Measurements from ENCODE around the gene LYPLAL1. TPM values are rescaled to one million over a fixed set of nuclear protein-coding genes. Genes with fewer than 3 reads are reported as not detected.

Gene LYPLAL1
- total RNA-seq, 5 donors from 2014 or later (not counting 1 experiment from before 2014, with no cell fraction given), result 14.2 to 19.4 (median 18.3) TPM

GRCh38 chr1:219149009-219149577 lies 24.6 kb upstream of the LYPLAL1 start:
- no peak for DNase-seq
- Histone ChIP-seq H3K27me3 (replicated peaks in 1 of 2; ENCODE audit: control insufficient read depth in 2 of 2, extremely low read depth in 1 of 2, insufficient read depth in 2 of 2, low read length in 1 of 2) (no peaks in the 10 kb centered on the region), H3K9me3 (no peaks in the 10 kb centered on the region), H3K4me3 (ENCODE audit: control insufficient read depth in 1 of 2, extremely low read depth in 1 of 2, low read length in 1 of 2) (no peak overlapping the region), H3K27ac (ENCODE audit: low read length) (no peak overlapping the region), H3K4me1 (ENCODE audit: control insufficient read depth in 1 of 2, extremely low read depth in 1 of 2, insufficient read depth in 2 of 2, low read length in 2 of 2) (no peaks in the 10 kb centered on the region), H3K36me3 (ENCODE audit: control insufficient read depth in 2 of 2, extremely low read depth in 1 of 2, insufficient read depth in 1 of 2, low read length in 1 of 2) (no peaks in the 10 kb centered on the region)
- ChIA-PET CTCF (interaction anchor here in 1 of 2 donors (0.6 kb wide), 1 partner anchor 389 kb away, joined by 3 read pairs; no protein-coding TSS in a partner anchor), POLR2A (no interaction called here)
- Mint-ChIP-seq H3K4me1 (no peaks in the 10 kb centered on the region), H3K27me3 (peaks cover 3 to 12% of the 10 kb centered on the region in 2 donors), H3K36me3 (no peaks in the 10 kb centered on the region), H3K27ac (no peak overlapping the region), H3K9me3 (no peaks in the 10 kb centered on the region), H3K4me3 (no peak overlapping the region)
- ATAC-seq (replicated peaks in 1 of 4), result no peak

GRCh38 chr1:219149953-219150352 lies 23.7 kb upstream of the LYPLAL1 start:
- Histone ChIP-seq H3K9me3 (no peaks in the 10 kb centered on the region), H3K27me3 (replicated peaks in 1 of 2; ENCODE audit: control insufficient read depth in 2 of 2, extremely low read depth in 1 of 2, insufficient read depth in 2 of 2, low read length in 1 of 2) (no peaks in the 10 kb centered on the region), H3K4me3 (ENCODE audit: control insufficient read depth in 1 of 2, extremely low read depth in 1 of 2, low read length in 1 of 2) (no peak overlapping the region), H3K36me3 (ENCODE audit: control insufficient read depth in 2 of 2, extremely low read depth in 1 of 2, insufficient read depth in 1 of 2, low read length in 1 of 2) (no peaks in the 10 kb centered on the region), H3K27ac (ENCODE audit: low read length) (no peak overlapping the region), H3K4me1 (ENCODE audit: control insufficient read depth in 1 of 2, extremely low read depth in 1 of 2, insufficient read depth in 2 of 2, low read length in 2 of 2) (no peaks in the 10 kb centered on the region)
- no peaks in the 10 kb centered on the region for H3K4me1 Mint-ChIP-seq
- CTCF ChIA-PET, result interaction anchor here (0.6 kb wide), 2 partner anchors 12 to 389 kb away, joined by 3 read pairs; no protein-coding TSS in a partner anchor
- POLR2A ChIA-PET, result no interaction called here
- 83% methylated on average over 1 of the region's 3 CpGs for WGBS (ENCODE audit: insufficient coverage)
- H3K36me3 Mint-ChIP-seq, result no peaks in the 10 kb centered on the region
- ATAC-seq (replicated peaks in 1 of 4) (no peak), DNase-seq (no peak)
- H3K4me3 Mint-ChIP-seq, result no peak overlapping the region
- H3K27me3 Mint-ChIP-seq, result peaks cover 3 to 12% of the 10 kb centered on the region in 2 donors
- H3K9me3 Mint-ChIP-seq, result no peaks in the 10 kb centered on the region
- H3K27ac Mint-ChIP-seq, result no peak overlapping the region

GRCh38 chr1:219150913-219151312 lies 22.8 kb upstream of the LYPLAL1 start:
- H3K36me3 Mint-ChIP-seq, result no peaks in the 10 kb centered on the region
- H3K9me3 Mint-ChIP-seq, result no peaks in the 10 kb centered on the region
- no peaks in the 10 kb centered on the region for H3K4me1 ChIP-seq (ENCODE audit: control insufficient read depth in 1 of 2, extremely low read depth in 1 of 2, insufficient read depth in 2 of 2, low read length in 2 of 2)
- no peaks in the 10 kb centered on the region for H3K9me3 ChIP-seq
- H3K4me3 ChIP-seq (ENCODE audit: control insufficient read depth in 1 of 2, extremely low read depth in 1 of 2, low read length in 1 of 2), result no peak overlapping the region
- no peaks in the 10 kb centered on the region for H3K36me3 ChIP-seq (ENCODE audit: control insufficient read depth in 2 of 2, extremely low read depth in 1 of 2, insufficient read depth in 1 of 2, low read length in 1 of 2)
- H3K27me3 Mint-ChIP-seq, result peaks cover 3 to 16% of the 10 kb centered on the region in 2 donors
- no peak overlapping the region for H3K4me3 Mint-ChIP-seq
- no peak for DNase-seq
- H3K27me3 ChIP-seq (replicated peaks in 1 of 2; ENCODE audit: control insufficient read depth in 2 of 2, extremely low read depth in 1 of 2, insufficient read depth in 2 of 2, low read length in 1 of 2), result no peaks in the 10 kb centered on the region
- ChIA-PET POLR2A (no interaction called here), CTCF (no interaction called here)
- no peak overlapping the region for H3K27ac ChIP-seq (ENCODE audit: low read length)
- ATAC-seq (replicated peaks in 1 of 4), result no peak
- WGBS (ENCODE audit: insufficient coverage), result 100% methylated on average over 1 of the region's 3 CpGs
- no peaks in the 10 kb centered on the region for H3K4me1 Mint-ChIP-seq
- no peak overlapping the region for H3K27ac Mint-ChIP-seq

GRCh38 chr1:219151467-219151866 lies 22.2 kb upstream of the LYPLAL1 start:
- no peaks in the 10 kb centered on the region for H3K4me1 Mint-ChIP-seq
- DNase-seq, result no peak
- no CpG with 5 or more reads among the region's 3 CpGs for WGBS (ENCODE audit: insufficient coverage)
- no peaks in the 10 kb centered on the region for H3K36me3 Mint-ChIP-seq
- no peak overlapping the region for H3K4me3 ChIP-seq (ENCODE audit: control insufficient read depth in 1 of 2, extremely low read depth in 1 of 2, low read length in 1 of 2)
- no peak overlapping the region for H3K27ac ChIP-seq (ENCODE audit: low read length)
- no peaks in the 10 kb centered on the region for H3K27me3 ChIP-seq (replicated peaks in 1 of 2; ENCODE audit: control insufficient read depth in 2 of 2, extremely low read depth in 1 of 2, insufficient read depth in 2 of 2, low read length in 1 of 2)
- H3K27me3 Mint-ChIP-seq, result peaks cover 2 to 16% of the 10 kb centered on the region in 2 donors
- ChIA-PET POLR2A (interaction anchor here (0.5 to 0.6 kb wide), 2 partner anchors 231 to 1594 kb away, joined by 5 read pairs; no protein-coding TSS in a partner anchor), CTCF (interaction anchor here in 1 of 2 donors (0.6 kb wide), 1 partner anchor 9 kb away, joined by 3 read pairs; no protein-coding TSS in a partner anchor)
- H3K27ac Mint-ChIP-seq, result no peak overlapping the region
- H3K36me3 ChIP-seq (ENCODE audit: control insufficient read depth in 2 of 2, extremely low read depth in 1 of 2, insufficient read depth in 1 of 2, low read length in 1 of 2), result no peaks in the 10 kb centered on the region
- no peaks in the 10 kb centered on the region for H3K4me1 ChIP-seq (ENCODE audit: control insufficient read depth in 1 of 2, extremely low read depth in 1 of 2, insufficient read depth in 2 of 2, low read length in 2 of 2)
- no peak for ATAC-seq (replicated peaks in 1 of 4)
- H3K9me3 ChIP-seq, result no peaks in the 10 kb centered on the region
- H3K4me3 Mint-ChIP-seq, result no peak overlapping the region
- H3K9me3 Mint-ChIP-seq, result no peaks in the 10 kb centered on the region

GRCh38 chr1:219152751-219153150 lies 20.9 kb upstream of the LYPLAL1 start:
- POLR2A ChIA-PET, result no interaction called here
- no peaks in the 10 kb centered on the region for H3K27me3 ChIP-seq (replicated peaks in 1 of 2; ENCODE audit: control insufficient read depth in 2 of 2, extremely low read depth in 1 of 2, insufficient read depth in 2 of 2, low read length in 1 of 2)
- no peaks in the 10 kb centered on the region for H3K4me1 Mint-ChIP-seq
- peaks cover 2 to 16% of the 10 kb centered on the region in 2 donors for H3K27me3 Mint-ChIP-seq
- no peaks in the 10 kb centered on the region for H3K9me3 ChIP-seq
- no CpG with 5 or more reads among the region's 3 CpGs for WGBS (ENCODE audit: insufficient coverage)
- CTCF ChIA-PET, result no interaction called here
- no peak overlapping the region for H3K27ac Mint-ChIP-seq
- H3K4me3 Mint-ChIP-seq, result no peak overlapping the region
- no peak for DNase-seq
- H3K27ac ChIP-seq (ENCODE audit: low read length), result no peak overlapping the region
- H3K4me3 ChIP-seq (ENCODE audit: control insufficient read depth in 1 of 2, extremely low read depth in 1 of 2, low read length in 1 of 2), result no peak overlapping the region
- no peaks in the 10 kb centered on the region for H3K36me3 Mint-ChIP-seq
- H3K36me3 ChIP-seq (ENCODE audit: control insufficient read depth in 2 of 2, extremely low read depth in 1 of 2, insufficient read depth in 1 of 2, low read length in 1 of 2), result no peaks in the 10 kb centered on the region
- H3K9me3 Mint-ChIP-seq, result no peaks in the 10 kb centered on the region
- no peaks in the 10 kb centered on the region for H3K4me1 ChIP-seq (ENCODE audit: control insufficient read depth in 1 of 2, extremely low read depth in 1 of 2, insufficient read depth in 2 of 2, low read length in 2 of 2)
- ATAC-seq (replicated peaks in 1 of 4), result no peak

- Histone ChIP-seq H3K27ac (ENCODE audit: low read length) (no peak overlapping the region), H3K4me1 (ENCODE audit: control insufficient read depth in 1 of 2, extremely low read depth in 1 of 2, insufficient read depth in 2 of 2, low read length in 2 of 2) (no peaks in the 10 kb centered on the region), H3K4me3 (ENCODE audit: control insufficient read depth in 1 of 2, extremely low read depth in 1 of 2, low read length in 1 of 2) (no peak overlapping the region), H3K9me3 (no peaks in the 10 kb centered on the region), H3K36me3 (ENCODE audit: control insufficient read depth in 2 of 2, extremely low read depth in 1 of 2, insufficient read depth in 1 of 2, low read length in 1 of 2) (no peaks in the 10 kb centered on the region), H3K27me3 (replicated peaks in 1 of 2; ENCODE audit: control insufficient read depth in 2 of 2, extremely low read depth in 1 of 2, insufficient read depth in 2 of 2, low read length in 1 of 2) (no peaks in the 10 kb centered on the region)
- Mint-ChIP-seq H3K4me1 (no peaks in the 10 kb centered on the region), H3K36me3 (no peaks in the 10 kb centered on the region), H3K27ac (no peak overlapping the region), H3K9me3 (no peaks in the 10 kb centered on the region), H3K4me3 (no peak overlapping the region), H3K27me3 (peaks cover 2 to 16% of the 10 kb centered on the region in 2 donors)
- ChIA-PET CTCF (interaction anchor here in 1 of 2 donors (0.6 kb wide), 1 partner anchor 825 kb away, joined by 3 read pairs; no protein-coding TSS in a partner anchor), POLR2A (interaction anchor here in 1 of 2 donors (0.6 kb wide), 1 partner anchor 249 kb away, joined by 5 read pairs; no protein-coding TSS in a partner anchor)
- no peak for ATAC-seq (replicated peaks in 1 of 4)
- DNase-seq, result no peak
- WGBS (ENCODE audit: insufficient coverage), result 86% methylated on average over 2 of the region's 4 CpGs
These were observed 20.0 kb upstream of the LYPLAL1 start for GRCh38 chr1:219153723-219154122.

All from T-cell (primary cell).